Measurements from ENCODE around the gene LHX2. TPM values are rescaled to one million over a fixed set of nuclear protein-coding genes. Genes with fewer than 3 reads are reported as not detected.

Gene LHX2
- total and polyA plus RNA-seq, 2 experiments from 2014 or later, result not detected

GRCh38 chr9:124017929-124018729 is 6.6 kb downstream of the LHX2 start:
- Histone ChIP-seq H4K20me1 (ENCODE audit: insufficient read depth, poor library complexity, severe bottlenecking) (peaks cover 4% of the 10 kb centered on the region), H3K4me2 (peak overlapping the region; percentile 78), H2AFZ (peak overlapping the region; percentile 60), H3K9me2 (replicated peaks; ENCODE audit: insufficient read depth) (no peaks in the 10 kb centered on the region), H3K36me3 (replicated peaks; ENCODE audit: insufficient read depth, low read depth) (no peaks in the 10 kb centered on the region), H3K27ac (no peak overlapping the region), H3K4me3 (no peak overlapping the region), H3K79me2 (no peaks in the 10 kb centered on the region), H3K4me1 (ENCODE audit: insufficient read depth) (peaks cover 12% of the 10 kb centered on the region), H3K9me3 (ENCODE audit: low read depth) (no peaks in the 10 kb centered on the region), H3K27me3 (peaks cover 100% of the 10 kb centered on the region)
- WGBS (ENCODE audit: low lambda C conversion rate, missing lambda C conversion rate), result 3% methylated on average over 50 of the region's 64 CpGs
- TF ChIP-seq EZH2 (IDR thresholded peaks at IDR 0.05; ENCODE audit: borderline replicate concordance), result peak; percentile 88
- TF ChIP-seq EZH2phosphoT487 (IDR thresholded peaks at IDR 0.05; ENCODE audit: low read depth, severe bottlenecking, unreplicated experiment), result no peak
- no peak for DNase-seq (ENCODE audit: low spot score)

GRCh38 chr9:124018730-124019697 is 7.4 kb downstream of the LHX2 start:
- Histone ChIP-seq H3K4me3 (no peak overlapping the region), H3K27ac (no peak overlapping the region), H3K9me2 (replicated peaks; ENCODE audit: insufficient read depth) (no peaks in the 10 kb centered on the region), H3K79me2 (no peaks in the 10 kb centered on the region), H3K4me1 (ENCODE audit: insufficient read depth) (peaks cover 12% of the 10 kb centered on the region), H3K9me3 (ENCODE audit: low read depth) (no peaks in the 10 kb centered on the region), H4K20me1 (ENCODE audit: insufficient read depth, poor library complexity, severe bottlenecking) (no peaks in the 10 kb centered on the region), H3K27me3 (peaks cover 100% of the 10 kb centered on the region), H2AFZ (peak overlapping the region; percentile 60), H3K4me2 (peak overlapping the region; percentile 78), H3K36me3 (replicated peaks; ENCODE audit: insufficient read depth, low read depth) (no peaks in the 10 kb centered on the region)
- DNase-seq (ENCODE audit: low spot score), result no peak
- TF ChIP-seq CTCF (IDR thresholded peaks at IDR 0.05; ENCODE audit: poor library complexity), result no peak
- peak; percentile 81 for TF ChIP-seq EZH2 (IDR thresholded peaks at IDR 0.05; ENCODE audit: borderline replicate concordance)
- TF ChIP-seq EZH2phosphoT487 (IDR thresholded peaks at IDR 0.05; ENCODE audit: low read depth, severe bottlenecking, unreplicated experiment), result peak; percentile 84
- 6% methylated on average over 21 of the region's 21 CpGs for whole genome bisulfite sequencing (ENCODE audit: low lambda C conversion rate, missing lambda C conversion rate)

- no peak overlapping the region for H3K4me3 ChIP-seq
- 12% methylated on average over 15 of the region's 15 CpGs for WGBS (ENCODE audit: low lambda C conversion rate, missing lambda C conversion rate)
- H3K9me2 ChIP-seq (replicated peaks; ENCODE audit: insufficient read depth), result no peaks in the 10 kb centered on the region
- peaks cover 12% of the 10 kb centered on the region for H3K4me1 ChIP-seq (ENCODE audit: insufficient read depth)
- no peaks in the 10 kb centered on the region for H4K20me1 ChIP-seq (ENCODE audit: insufficient read depth, poor library complexity, severe bottlenecking)
- H3K27ac ChIP-seq, result no peak overlapping the region
- H3K4me2 ChIP-seq, result no peak overlapping the region
- H2AFZ ChIP-seq, result no peak overlapping the region
- H3K36me3 ChIP-seq (replicated peaks; ENCODE audit: insufficient read depth, low read depth), result no peaks in the 10 kb centered on the region
- H3K27me3 ChIP-seq, result peaks cover 100% of the 10 kb centered on the region
- DNase-seq (ENCODE audit: low spot score), result no peak
- no peaks in the 10 kb centered on the region for H3K9me3 ChIP-seq (ENCODE audit: low read depth)
- TF ChIP-seq EZH2phosphoT487 (IDR thresholded peaks at IDR 0.05; ENCODE audit: low read depth, severe bottlenecking, unreplicated experiment), result peak; percentile 19
- TF ChIP-seq EZH2 (IDR thresholded peaks at IDR 0.05; ENCODE audit: borderline replicate concordance), result no peak
- no peaks in the 10 kb centered on the region for H3K79me2 ChIP-seq
These were observed 8.4 kb downstream of the LHX2 start for GRCh38 chr9:124019771-124020519.
